SKM-1 (cell line): ENCODE measurements around the gene CDC34.

Experiments
- DNase-seq: peaks from one replicate; lab custom pipeline; 2025; ENCODE audit not compliant: unreplicated experiment; lab: John Stamatoyannopoulos, UW

CDC34 gene

DNA sequence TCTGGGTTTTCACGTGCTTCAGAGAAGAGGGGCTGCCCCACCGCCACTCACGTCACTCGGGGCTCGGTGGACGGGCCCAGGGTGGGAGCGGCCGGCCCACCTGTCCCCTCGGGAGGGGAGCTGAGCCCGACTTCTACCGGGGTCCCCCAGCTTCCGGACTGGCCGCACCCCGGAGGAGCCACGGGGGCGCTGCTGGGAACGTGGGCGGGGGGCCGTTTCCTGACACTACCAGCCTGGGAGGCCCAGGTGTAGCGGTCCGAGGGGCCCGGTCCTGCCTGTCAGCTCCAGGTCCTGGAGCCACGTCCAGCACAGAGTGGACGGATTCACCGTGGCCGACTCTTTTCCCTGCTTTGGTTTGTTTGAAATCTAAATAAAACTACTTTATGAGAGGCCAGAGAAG lies 10.1 kb downstream of the CDC34 start:
- DNase-seq = no peak

GRCh38 chr19:542173-542866 lies 10.8 kb downstream of the CDC34 start:
- no peak for DNase-seq

GRCh38 chr19:543910-544608 lies 12.5 kb downstream of the CDC34 start, which contains the start of gene GZMM:
Gene GZMM, plus strand, starts transcription at chr19:544053. Its CDS starts 19 bp downstream, at chr19:544072.
- no peak for DNase-seq

DNA sequence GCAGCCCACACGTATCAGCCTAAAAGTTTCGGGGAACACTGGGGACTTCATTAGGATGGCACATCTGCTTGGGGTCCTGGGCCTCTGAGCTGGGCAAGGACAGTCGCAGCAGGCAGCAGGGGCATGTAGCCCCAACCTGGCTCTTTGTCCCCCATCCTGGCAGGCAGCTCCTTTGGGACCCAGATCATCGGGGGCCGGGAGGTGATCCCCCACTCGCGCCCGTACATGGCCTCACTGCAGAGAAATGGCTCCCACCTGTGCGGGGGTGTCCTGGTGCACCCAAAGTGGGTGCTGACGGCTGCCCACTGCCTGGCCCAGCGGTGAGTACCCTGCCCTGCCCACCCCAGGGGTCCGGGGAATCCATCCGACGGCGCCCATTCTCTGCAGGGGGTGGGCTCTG lies 15.6 kb downstream of the CDC34 start:
- no peak for DNase-seq

DNA sequence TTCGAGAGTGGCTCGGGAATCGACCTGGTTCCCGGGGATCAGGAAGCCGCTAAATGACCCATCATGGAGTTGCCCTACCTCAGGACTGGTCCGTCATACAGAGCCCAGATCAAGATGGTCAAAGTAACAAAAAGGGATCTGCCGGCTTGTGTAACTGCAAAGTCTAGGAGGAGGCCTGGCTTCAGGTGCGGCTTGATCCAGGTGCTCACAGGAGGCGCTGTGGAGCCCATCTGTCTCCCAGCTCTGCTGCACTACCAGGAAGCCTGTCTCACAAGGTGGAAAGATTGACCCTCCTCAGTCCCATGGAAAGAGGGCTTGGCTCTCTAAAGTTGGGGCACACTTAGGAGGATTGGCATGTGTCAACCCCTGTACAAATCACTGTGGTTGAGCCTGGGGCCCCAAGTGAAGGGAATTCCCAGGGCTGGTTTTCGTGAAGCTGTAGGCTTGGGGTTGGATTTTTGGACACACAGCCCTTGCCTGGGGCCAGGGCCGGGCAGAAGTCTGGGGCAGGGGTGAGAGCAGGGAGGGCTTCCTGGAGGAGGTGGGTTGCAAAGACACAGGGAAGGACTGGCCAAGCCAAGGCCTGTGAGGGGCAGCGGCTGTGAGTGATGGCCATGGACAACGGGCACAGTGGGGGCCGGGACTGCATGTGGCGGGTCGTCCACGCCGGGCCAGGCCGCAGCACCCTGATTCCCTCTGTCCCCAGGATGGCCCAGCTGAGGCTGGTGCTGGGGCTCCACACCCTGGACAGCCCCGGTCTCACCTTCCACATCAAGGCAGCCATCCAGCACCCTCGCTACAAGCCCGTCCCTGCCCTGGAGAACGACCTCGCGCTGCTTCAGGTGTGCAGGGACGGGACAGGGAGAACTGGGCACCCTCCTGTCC lies 16.5 kb downstream of the CDC34 start:
- no peak for DNase-seq

DNA sequence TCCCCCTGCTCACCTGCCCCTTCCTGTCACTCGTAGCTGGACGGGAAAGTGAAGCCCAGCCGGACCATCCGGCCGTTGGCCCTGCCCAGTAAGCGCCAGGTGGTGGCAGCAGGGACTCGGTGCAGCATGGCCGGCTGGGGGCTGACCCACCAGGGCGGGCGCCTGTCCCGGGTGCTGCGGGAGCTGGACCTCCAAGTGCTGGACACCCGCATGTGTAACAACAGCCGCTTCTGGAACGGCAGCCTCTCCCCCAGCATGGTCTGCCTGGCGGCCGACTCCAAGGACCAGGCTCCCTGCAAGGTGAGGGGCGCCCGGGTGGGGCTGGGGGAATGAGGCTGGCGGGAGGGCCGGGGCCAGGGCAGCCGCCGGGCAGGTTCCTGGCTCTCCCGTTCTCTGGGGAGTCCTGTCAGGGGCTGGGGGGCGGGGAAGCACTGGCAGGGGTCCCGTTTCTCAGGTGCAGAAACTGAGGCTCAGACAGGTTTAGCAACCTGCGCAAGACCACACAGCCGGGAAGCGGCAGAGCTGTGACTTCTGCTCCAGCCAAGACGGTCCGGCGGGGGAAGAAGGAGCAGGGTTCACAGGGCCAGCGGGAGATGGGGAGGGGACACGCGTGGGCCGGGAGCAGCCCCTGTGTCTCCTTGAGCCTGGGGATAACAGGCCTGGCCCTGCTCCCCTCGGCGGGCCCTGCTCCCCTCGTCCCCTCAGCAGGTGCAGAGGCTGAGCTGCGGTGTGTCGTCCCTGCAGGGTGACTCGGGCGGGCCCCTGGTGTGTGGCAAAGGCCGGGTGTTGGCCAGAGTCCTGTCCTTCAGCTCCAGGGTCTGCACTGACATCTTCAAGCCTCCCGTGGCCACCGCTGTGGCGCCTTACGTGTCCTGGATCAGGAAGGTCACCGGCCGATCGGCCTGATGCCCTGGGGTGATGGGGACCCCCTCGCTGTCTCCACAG lies 17.6 kb downstream of the CDC34 start:
- no peak for DNase-seq

GRCh38 chr19:554817-555216 lies 23.3 kb downstream of the CDC34 start:
- no peak for DNase-seq

DNA sequence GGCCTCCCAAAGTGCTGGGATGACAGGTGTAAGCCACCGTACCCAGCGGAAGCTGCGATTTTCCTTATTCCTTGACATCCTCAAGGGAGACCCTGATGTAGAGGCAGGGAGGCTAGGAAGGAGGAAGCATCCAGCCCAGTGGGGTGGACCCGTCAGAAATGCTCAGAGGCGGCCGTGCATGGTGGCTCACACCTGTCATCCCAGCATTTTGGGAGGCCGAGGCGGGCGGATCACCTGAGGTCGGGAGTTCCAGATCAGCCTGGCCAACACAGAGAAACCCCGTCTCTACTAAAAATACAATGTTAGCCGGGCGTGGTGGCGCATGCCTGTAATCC lies 23.9 kb downstream of the CDC34 start:
- no peak for DNase-seq

GRCh38 chr19:556611-557382 lies 25.2 kb downstream of the CDC34 start:
- DNase-seq = no peak

- DNase-seq = no peak
Observed at GRCh38 chr19:558770-559439, 27.3 kb downstream of the CDC34 start.

- no peak for DNase-seq
Observed at GRCh38 chr19:560121-560520, 28.6 kb downstream of the CDC34 start.

DNA sequence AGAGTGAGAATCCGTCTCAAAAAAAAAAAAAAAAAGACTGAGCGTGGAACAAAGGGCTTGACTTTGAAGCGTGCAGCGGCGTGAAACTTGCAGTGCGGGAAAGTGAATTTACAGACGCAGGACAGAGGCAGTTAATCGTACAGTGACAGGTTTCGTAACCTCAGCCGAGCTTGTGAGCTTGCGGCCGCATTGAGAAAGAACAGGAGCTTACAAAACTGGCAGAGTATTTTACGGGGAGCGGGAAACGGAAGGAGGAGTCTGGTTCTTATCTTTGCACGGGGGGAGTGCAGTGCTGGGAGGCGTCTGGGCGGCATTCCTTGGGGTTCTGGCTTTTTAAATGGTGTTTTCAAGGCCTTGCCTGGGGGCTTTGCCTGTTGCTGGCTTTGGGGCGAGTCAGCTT lies 34.8 kb downstream of the CDC34 start:
- DNase-seq = peak; percentile 85

DNA sequence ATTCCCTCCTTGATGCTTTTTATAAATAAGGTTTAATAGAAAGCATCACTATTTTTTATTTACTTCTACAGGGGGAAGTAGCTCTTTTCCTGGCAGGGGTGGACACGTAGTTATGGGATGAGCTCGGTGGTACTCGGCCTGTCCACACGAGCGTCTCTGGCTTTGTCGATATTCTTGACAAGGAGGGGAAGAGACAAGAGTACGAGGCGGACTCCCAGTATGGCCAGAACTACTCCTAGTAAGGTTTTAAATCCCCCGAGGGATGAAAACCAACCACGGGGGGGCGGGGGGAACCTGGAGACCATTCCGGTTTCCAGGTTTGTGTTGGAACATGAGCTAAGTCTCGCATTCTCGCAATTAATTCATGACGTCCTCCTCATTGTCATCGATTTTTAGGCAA lies 35.3 kb downstream of the CDC34 start:
- DNase-seq = no peak

DNA sequence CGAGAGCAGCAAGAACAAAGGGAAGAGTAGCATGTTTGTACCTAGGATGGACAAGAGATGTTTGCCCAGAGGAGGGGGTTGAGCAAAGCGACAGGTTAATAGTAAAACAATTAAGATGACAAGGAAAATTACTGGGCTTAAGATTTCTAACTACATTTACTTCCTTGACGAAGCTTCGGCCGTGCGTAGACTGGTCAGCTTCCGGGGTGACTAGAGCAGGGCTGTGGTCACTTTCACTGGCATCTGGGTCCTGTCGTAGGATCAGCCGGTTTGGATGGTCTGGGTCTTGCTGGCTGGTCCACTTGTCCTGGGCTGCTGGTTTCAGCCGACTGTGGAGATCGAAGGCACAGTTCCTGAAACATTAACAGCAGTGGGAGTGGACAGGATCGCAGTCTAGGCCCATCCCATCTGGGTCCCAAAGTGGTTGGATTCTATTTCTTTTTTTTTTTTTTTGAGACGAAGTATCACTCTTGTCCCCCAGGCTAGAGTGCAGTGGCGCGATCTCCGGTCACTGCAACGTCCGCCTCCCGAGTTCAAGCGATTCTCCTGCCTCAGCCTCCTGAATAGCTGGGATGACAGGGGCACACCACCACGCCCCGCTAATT lies 35.8 kb downstream of the CDC34 start:
- no peak for DNase-seq

- no peak for DNase-seq
Observed at GRCh38 chr19:570251-570686, 38.7 kb downstream of the CDC34 start.

- peak; percentile 57 for DNase-seq
Observed at GRCh38 chr19:570937-571565, 39.5 kb downstream of the CDC34 start.

- no peak for DNase-seq
Observed at GRCh38 chr19:571566-571974, 40.0 kb downstream of the CDC34 start.

DNA sequence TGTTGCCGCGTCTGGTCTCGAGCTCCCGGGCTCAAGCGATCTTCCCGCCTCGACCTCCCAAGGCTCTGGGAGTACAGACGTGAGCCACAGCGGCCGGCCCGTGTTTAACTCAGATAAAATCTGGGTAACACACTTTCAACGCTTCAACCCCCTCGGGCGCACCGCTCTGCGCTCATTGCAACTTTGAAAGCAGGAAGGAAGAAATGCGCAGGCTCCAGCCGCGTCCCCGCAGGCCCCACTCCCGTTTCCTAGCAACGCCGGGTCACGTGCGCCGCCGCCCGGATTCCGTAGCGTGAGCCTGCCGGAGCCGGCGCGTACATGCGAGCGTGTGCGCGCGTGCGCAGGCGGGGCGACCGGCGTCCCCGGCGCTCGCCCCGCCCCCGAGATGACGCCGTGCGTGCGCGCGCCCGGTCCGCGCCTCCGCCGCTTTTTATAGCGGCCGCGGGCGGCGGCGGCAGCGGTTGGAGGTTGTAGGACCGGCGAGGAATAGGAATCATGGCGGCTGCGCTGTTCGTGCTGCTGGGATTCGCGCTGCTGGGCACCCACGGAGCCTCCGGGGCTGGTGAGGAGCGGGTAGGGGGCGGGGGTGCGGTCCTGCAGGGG lies 40.7 kb downstream of the CDC34 start, which contains the start of gene BSG:
Gene BSG (plus strand): TSS at position 457 of the 603 bp plus-strand sequence. CDS start 39 bp downstream, at position 496.
- peak; percentile 96 for DNase-seq
